22Rv1 (cell line): ENCODE measurements around the gene PAPPA2.
"Not testable (repeated sequence)": the region's sequence is repeated elsewhere in the genome, so short reads cannot be mapped to it uniquely, and the experiment has no call there.

Source experiments
- ZFX ChIP-seq: fragments of 450-650 bp; IDR thresholded peaks from 2 replicates; pipeline ENCODE4 v1.6.1; 2017; ENCODE audit warnings: antibody characterized with exemption, borderline replicate concordance
- TF ChIP-seq, protein P1 (sequence below): fragments of 450-650 bp; IDR thresholded peaks from 2 replicates; pipeline ENCODE4 v1.5.1; 2017; ENCODE audit warnings: mild to moderate bottlenecking

DNA sequence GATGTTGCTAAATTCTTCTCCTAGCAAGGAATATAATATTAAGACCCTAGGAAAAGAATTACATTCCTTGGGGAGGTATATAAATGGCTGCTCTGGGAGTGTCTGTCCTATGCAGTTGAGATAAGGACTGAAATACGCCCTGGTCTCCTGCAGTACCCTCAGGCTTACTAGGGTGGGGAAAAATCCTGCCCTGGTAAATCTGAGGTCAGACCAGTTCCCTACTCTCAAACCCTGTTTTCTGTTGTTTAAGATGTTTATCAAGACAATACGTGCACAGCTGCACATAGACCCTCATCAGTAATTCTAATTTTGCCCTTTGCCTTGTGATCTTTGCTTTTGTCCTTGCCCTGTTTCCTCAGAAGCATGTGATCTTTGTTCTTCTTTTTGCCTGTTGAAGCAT lies 11.2 kb upstream of the PAPPA2 start:
- TF ChIP-seq, protein P1, sequence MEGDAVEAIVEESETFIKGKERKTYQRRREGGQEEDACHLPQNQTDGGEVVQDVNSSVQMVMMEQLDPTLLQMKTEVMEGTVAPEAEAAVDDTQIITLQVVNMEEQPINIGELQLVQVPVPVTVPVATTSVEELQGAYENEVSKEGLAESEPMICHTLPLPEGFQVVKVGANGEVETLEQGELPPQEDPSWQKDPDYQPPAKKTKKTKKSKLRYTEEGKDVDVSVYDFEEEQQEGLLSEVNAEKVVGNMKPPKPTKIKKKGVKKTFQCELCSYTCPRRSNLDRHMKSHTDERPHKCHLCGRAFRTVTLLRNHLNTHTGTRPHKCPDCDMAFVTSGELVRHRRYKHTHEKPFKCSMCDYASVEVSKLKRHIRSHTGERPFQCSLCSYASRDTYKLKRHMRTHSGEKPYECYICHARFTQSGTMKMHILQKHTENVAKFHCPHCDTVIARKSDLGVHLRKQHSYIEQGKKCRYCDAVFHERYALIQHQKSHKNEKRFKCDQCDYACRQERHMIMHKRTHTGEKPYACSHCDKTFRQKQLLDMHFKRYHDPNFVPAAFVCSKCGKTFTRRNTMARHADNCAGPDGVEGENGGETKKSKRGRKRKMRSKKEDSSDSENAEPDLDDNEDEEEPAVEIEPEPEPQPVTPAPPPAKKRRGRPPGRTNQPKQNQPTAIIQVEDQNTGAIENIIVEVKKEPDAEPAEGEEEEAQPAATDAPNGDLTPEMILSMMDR = not testable (repeated sequence)
- TF ChIP-seq ZFX = not testable (repeated sequence)
